ENCODE measurements around the gene TCFL5.

- TF ChIP-seq POLR2A (IDR thresholded peaks at IDR 0.05): no peak
- peak in 1 of 4 experiments; percentile 12 for TF ChIP-seq CTCF (IDR thresholded peaks at IDR 0.05)
- no peak for TF ChIP-seq EP300 (IDR thresholded peaks at IDR 0.05)
- no peak for TF ChIP-seq POLR2AphosphoS5 (IDR thresholded peaks at IDR 0.05)
These were observed 57.5 kb downstream of the TCFL5 start for GRCh38 chr20:62804021-62804626.
